Smooth muscle cell (in vitro differentiated cells): Measurements from ENCODE around the gene SENP8. TPM values are rescaled to one million over a fixed set of nuclear protein-coding genes. Genes with fewer than 3 reads are reported as not detected.

ENCODE experiments used
- DNase-seq: peaks from one replicate; lab custom pipeline; 2025; ENCODE audit not compliant: unreplicated experiment; lab: John Stamatoyannopoulos, UW
- H2AFZ ChIP-seq: fragments of 200-600 bp; sonication (generic); 2 replicates; pipeline ENCODE4 v1.6.0; 2016; ENCODE audit warnings: antibody characterized with exemption, low read depth, mild to moderate bottlenecking
- H3F3A ChIP-seq: fragments of 200-600 bp; sonication (generic); 2 replicates; pipeline ENCODE4 v1.6.0; 2017; ENCODE audit warnings: antibody characterized with exemption, low read depth
- H3K27ac ChIP-seq: fragments of 200-600 bp; sonication (generic); 2 replicates; pipeline ENCODE4 v1.5.1; 2016; ENCODE audit warnings: low read depth, mild to moderate bottlenecking
- H3K27me3 ChIP-seq: fragments of 200-600 bp; sonication (generic); 2 replicates; pipeline ENCODE4 v1.6.1; 2016; ENCODE audit warnings: low read depth, mild to moderate bottlenecking
- H3K36me3 ChIP-seq: fragments of 200-600 bp; sonication (generic); 2 replicates; pipeline ENCODE4 v1.5.1; 2016; ENCODE audit warnings: low read depth
- H3K4me1 ChIP-seq: fragments of 200-600 bp; sonication (generic); 2 replicates; pipeline ENCODE4 v1.5.1; 2016; ENCODE audit warnings: low read depth
- H3K4me2 ChIP-seq: fragments of 200-600 bp; sonication (generic); 2 replicates; pipeline ENCODE4 v1.6.0; 2016; ENCODE audit warnings: mild to moderate bottlenecking
- H3K4me3 ChIP-seq: fragments of 200-600 bp; sonication (generic); 2 replicates; pipeline ENCODE4 v1.5.1; 2016; ENCODE audit warnings: mild to moderate bottlenecking
- H3K79me2 ChIP-seq: fragments of 200-600 bp; sonication (generic); 2 replicates; pipeline ENCODE4 v1.6.0; 2016; ENCODE audit warnings: low read depth, mild to moderate bottlenecking
- H3K9ac ChIP-seq: fragments of 200-600 bp; sonication (generic); 2 replicates; pipeline ENCODE4 v1.6.0; 2016; ENCODE audit warnings: low read depth
- H3K9me3 ChIP-seq: fragments of 200-600 bp; sonication (generic); replicated peaks from 2 replicates; pipeline ENCODE4 v1.5.1; 2016; ENCODE audit warnings: low read depth
- H4K20me1 ChIP-seq: fragments of 200-600 bp; sonication (generic); 2 replicates; pipeline ENCODE4 v1.6.0; 2016; ENCODE audit warnings: low read depth
- WGBS: methylation state at CpG from one replicate; pipeline ENCODE4 v1.1.7; 2016; ENCODE audit warnings: low lambda C conversion rate; 5-methylcytosine and 5-hydroxymethylcytosine counted together
- polyA plus RNA-seq: library from polyadenylated mRNA; unstranded; fragments of >200 nt; fragmentation: Nextera tagmentation; extraction: Ambion mirVana; gene quantifications from 2 replicates; pipeline ENCODE4 v1.2.1, GENCODE V29; 2016
- total RNA-seq: library from RNA; depleted of rRNA; stranded (reverse); fragments of >200 nt; gene quantifications from 2 replicates; pipeline ENCODE4 v1.2.3, GENCODE V29; 2014
- TF ChIP-seq, protein P1 (sequence below): fragments of 200-600 bp; sonication (generic); IDR thresholded peaks from 2 replicates; pipeline ENCODE4 v1.5.1; 2017; ENCODE audit warnings: borderline replicate concordance, mild to moderate bottlenecking, antibody characterized with exemption; ENCODE audit not compliant: insufficient read depth, poor library complexity, severe bottlenecking

SENP8 gene
- total and polyA plus RNA-seq, 2 experiments from 2014 or later: 2.3 to 4.0 TPM

DNA sequence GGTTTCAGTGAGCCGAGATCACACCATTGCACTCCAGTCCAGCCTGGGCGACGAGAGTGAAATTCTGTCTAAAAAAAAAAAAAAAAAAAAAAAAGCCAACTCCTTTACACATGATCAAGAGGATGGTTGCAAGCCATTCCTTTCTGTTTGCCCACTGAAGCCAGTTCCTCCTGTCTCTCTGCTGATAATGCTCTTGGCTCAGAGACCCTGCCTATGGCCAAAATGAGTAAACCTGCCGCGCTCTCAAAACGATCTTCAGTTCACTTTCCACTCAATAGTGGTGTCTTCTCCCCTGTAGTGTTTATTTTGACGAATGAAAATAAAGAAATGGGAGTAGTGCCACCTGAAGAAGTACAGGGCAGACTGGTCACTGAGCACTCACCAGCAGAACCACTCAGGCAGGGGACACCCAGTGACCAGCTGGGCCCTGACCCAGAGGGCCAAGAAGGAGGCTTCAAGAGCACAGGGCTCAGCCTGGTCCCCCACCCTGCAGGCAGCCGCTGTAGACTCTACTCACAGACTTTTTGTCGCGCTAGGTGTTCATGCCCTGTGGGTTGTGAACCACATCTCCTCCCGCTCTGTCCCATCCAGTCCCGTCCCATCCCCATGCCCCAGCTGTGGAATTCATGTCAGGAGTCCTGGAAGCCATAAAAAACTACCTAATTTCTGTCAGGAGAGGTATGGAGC lies 55.8 kb downstream of the SENP8 start:
- Histone ChIP-seq H3K4me2 (no peak overlapping the region), H3K4me1 (no peaks in the 10 kb centered on the region), H3K27me3 (no peaks in the 10 kb centered on the region), H3K36me3 (no peaks in the 10 kb centered on the region), H3F3A (no peaks in the 10 kb centered on the region), H3K9ac (no peak overlapping the region), H3K4me3 (no peak overlapping the region), H3K9me3 (no peaks in the 10 kb centered on the region), H4K20me1 (no peaks in the 10 kb centered on the region), H3K79me2 (no peaks in the 10 kb centered on the region), H3K27ac (no peak overlapping the region), H2AFZ (no peak overlapping the region)
- no peak for DNase-seq
- TF ChIP-seq, protein P1, sequence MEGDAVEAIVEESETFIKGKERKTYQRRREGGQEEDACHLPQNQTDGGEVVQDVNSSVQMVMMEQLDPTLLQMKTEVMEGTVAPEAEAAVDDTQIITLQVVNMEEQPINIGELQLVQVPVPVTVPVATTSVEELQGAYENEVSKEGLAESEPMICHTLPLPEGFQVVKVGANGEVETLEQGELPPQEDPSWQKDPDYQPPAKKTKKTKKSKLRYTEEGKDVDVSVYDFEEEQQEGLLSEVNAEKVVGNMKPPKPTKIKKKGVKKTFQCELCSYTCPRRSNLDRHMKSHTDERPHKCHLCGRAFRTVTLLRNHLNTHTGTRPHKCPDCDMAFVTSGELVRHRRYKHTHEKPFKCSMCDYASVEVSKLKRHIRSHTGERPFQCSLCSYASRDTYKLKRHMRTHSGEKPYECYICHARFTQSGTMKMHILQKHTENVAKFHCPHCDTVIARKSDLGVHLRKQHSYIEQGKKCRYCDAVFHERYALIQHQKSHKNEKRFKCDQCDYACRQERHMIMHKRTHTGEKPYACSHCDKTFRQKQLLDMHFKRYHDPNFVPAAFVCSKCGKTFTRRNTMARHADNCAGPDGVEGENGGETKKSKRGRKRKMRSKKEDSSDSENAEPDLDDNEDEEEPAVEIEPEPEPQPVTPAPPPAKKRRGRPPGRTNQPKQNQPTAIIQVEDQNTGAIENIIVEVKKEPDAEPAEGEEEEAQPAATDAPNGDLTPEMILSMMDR: no peak
- 97% methylated on average over 12 of the region's 12 CpGs for WGBS

DNA sequence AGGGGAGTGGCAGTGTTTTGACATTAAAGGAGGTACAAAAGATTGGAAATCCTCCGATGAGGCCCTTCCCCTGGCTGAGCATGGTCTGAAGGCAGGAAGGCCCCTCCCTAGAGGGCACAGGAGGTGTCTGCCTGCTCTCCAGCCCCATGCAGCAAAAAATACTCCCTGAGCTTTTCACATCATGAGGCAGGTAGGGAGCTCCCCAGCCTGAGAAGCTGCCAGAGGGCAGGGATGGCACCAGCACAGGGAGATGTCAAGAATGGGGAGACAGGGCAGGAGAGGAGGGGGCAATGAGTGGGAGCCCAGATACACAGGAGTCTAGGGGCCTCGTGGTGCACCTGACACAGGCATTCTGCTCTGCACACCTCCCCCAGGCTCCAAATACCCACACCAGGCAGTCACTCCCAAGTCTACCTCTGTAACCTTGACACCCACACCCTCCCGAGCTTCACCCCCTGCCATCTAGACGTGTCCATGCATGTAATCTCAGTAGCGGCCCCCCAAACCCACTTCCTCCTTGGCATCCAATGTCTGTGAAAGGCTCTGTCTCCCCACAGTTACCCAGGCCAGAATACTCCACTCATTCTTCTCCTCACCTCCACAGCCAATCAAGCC lies 56.5 kb downstream of the SENP8 start:
- Histone ChIP-seq H3K4me1 (no peaks in the 10 kb centered on the region), H3F3A (no peaks in the 10 kb centered on the region), H3K79me2 (no peaks in the 10 kb centered on the region), H3K9ac (no peak overlapping the region), H3K4me2 (no peak overlapping the region), H3K4me3 (no peak overlapping the region), H2AFZ (no peak overlapping the region), H3K36me3 (no peaks in the 10 kb centered on the region), H3K27ac (no peak overlapping the region), H3K27me3 (no peaks in the 10 kb centered on the region), H4K20me1 (no peaks in the 10 kb centered on the region), H3K9me3 (no peaks in the 10 kb centered on the region)
- TF ChIP-seq, protein P1: no peak
- DNase-seq: no peak
- 82% methylated on average over 4 of the region's 5 CpGs for WGBS

DNA sequence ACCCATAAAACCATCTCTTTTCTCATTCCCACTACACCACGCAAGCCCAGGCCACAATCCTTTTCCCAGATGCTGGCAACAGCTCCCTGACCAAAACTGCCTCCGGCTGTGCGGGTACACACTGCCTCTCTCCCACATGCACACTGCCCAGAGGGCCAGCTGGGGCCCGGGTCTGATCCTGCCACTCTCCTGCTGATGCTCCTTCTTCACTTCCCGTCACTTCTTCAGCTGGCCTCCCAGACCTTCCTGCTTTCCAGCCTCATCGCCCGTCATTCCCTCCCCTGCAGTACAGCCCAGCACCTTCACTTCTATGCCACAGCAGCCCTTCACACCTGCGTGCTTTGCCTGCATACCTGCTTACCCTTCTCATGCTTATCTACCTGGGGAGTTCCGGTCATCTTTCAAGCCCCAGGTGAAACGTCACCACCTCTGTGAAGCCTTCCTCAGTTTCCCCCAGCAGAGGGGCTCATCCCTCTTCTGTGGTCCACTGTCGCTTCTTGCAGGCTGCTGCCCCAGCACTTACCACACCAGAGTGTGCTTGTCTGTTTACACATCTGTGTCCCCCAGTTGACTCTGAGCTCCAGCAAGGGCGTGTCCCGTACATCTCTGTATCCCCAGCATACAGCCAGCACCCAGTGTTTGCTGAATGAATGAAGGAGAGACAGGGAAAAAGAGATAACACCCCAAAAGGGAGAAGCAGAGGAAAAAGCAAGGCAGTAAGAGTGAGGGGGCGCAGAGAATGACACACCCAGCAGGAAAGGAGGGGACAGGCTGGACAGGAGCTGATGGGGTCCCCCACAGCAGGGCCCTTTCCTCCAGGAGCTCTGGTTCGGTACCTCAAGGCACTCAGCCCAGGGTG lies 57.2 kb downstream of the SENP8 start:
- Histone ChIP-seq H3K27ac (no peak overlapping the region), H3K9me3 (no peaks in the 10 kb centered on the region), H3F3A (no peaks in the 10 kb centered on the region), H3K27me3 (no peaks in the 10 kb centered on the region), H3K4me2 (no peak overlapping the region), H3K79me2 (no peaks in the 10 kb centered on the region), H3K36me3 (no peaks in the 10 kb centered on the region), H4K20me1 (no peaks in the 10 kb centered on the region), H2AFZ (no peak overlapping the region), H3K4me1 (peaks cover 3% of the 10 kb centered on the region), H3K4me3 (no peak overlapping the region), H3K9ac (no peak overlapping the region)
- 91% methylated on average over 15 of the region's 15 CpGs for WGBS
- TF ChIP-seq, protein P1: no peak
- no peak for DNase-seq
